Measurements from ENCODE around the gene TSR3.

- no peak for TF ChIP-seq CTCF (IDR thresholded peaks at IDR 0.05)
- TF ChIP-seq EZH2 (IDR thresholded peaks at IDR 0.05; ENCODE audit: borderline replicate concordance, insufficient read depth, low read depth, low read length, poor library complexity, severe bottlenecking), result no peak
These were observed 46.7 kb upstream of the TSR3 start for GRCh38 chr16:1398351-1398750.

All from B cell (primary cell).